OCI-LY1 (cell line): Measurements from ENCODE around the gene RFTN1.
A peak's percentile ranks its signal among the peaks of the same experiment; 100 is the strongest.

Experiments used
- H2AFZ ChIP-seq: fragments of 200-600 bp; sonication (generic), shearing (Covaris generic); 2 replicates; pipeline ENCODE4 v1.6.0; 2014; ENCODE audit warnings: antibody characterized with exemption, mild to moderate bottlenecking, low read length
- H3F3A ChIP-seq: fragments of 200-600 bp; sonication (generic), shearing (Covaris generic); 2 replicates; pipeline ENCODE4 v1.6.0; 2014; ENCODE audit warnings: mild to moderate bottlenecking, antibody characterized with exemption, low read length, moderate library complexity; ENCODE audit not compliant: insufficient read depth
- H3K27ac ChIP-seq: fragments of 200-600 bp; sonication (generic); 2 replicates; pipeline ENCODE4 v1.5.1; 2014; ENCODE audit warnings: low read length, mixed run types, mild to moderate bottlenecking, low read depth; ENCODE audit not compliant: poor library complexity, severe bottlenecking
- H3K27me3 ChIP-seq: fragments of 200-600 bp; sonication (generic); 2 replicates; pipeline ENCODE4 v1.6.0; 2014; ENCODE audit warnings: antibody characterized with exemption, mild to moderate bottlenecking, low read length, moderate library complexity; ENCODE audit not compliant: insufficient read depth
- H3K36me3 ChIP-seq: fragments of 200-600 bp; sonication (generic); 2 replicates; pipeline ENCODE4 v1.6.1; 2014; ENCODE audit warnings: mild to moderate bottlenecking, antibody characterized with exemption, low read length, moderate library complexity, mixed read lengths; ENCODE audit not compliant: insufficient read depth
- H3K4me1 ChIP-seq: fragments of 200-600 bp; sonication (generic); 2 replicates; pipeline ENCODE4 v1.5.1; 2014; ENCODE audit warnings: mild to moderate bottlenecking, low read length, moderate library complexity; ENCODE audit not compliant: insufficient read depth, severe bottlenecking
- H3K4me2 ChIP-seq: fragments of 200-600 bp; sonication (generic), shearing (Covaris generic); 2 replicates; pipeline ENCODE4 v1.6.1; 2014; ENCODE audit warnings: low read length
- H3K4me3 ChIP-seq: fragments of 200-600 bp; sonication (generic); 2 replicates; pipeline ENCODE4 v1.5.1; 2014; ENCODE audit warnings: low read length, low read depth, mild to moderate bottlenecking, mixed read lengths; ENCODE audit not compliant: poor library complexity, severe bottlenecking
- H3K79me2 ChIP-seq: fragments of 200-600 bp; shearing (Covaris generic); 2 replicates; pipeline ENCODE4 v1.6.1; 2016; ENCODE audit warnings: mixed run types, low read length, mixed read lengths; ENCODE audit not compliant: insufficient read depth
- H3K9ac ChIP-seq: fragments of 200-600 bp; sonication (generic), shearing (Covaris generic); 2 replicates; pipeline ENCODE4 v1.6.1; 2014; ENCODE audit warnings: mild to moderate bottlenecking, low read length, mixed read lengths
- H3K9me2 ChIP-seq: fragments of 200-600 bp; sonication (generic), shearing (Covaris generic); 2 replicates; pipeline ENCODE4 v1.6.1; 2014; ENCODE audit warnings: low read depth, mild to moderate bottlenecking, low read length, mixed read lengths
- H3K9me3 ChIP-seq: fragments of 200-600 bp; shearing (Covaris generic); 2 replicates; pipeline ENCODE4 v1.6.1; 2014; ENCODE audit warnings: low read length, mixed read lengths
- H4K20me1 ChIP-seq: fragments of 200-600 bp; sonication (generic), shearing (Covaris generic); 2 replicates; pipeline ENCODE4 v1.6.0; 2016; ENCODE audit warnings: mild to moderate bottlenecking, low read length; ENCODE audit not compliant: insufficient read depth
- EZH2 ChIP-seq: fragments of 200-600 bp; sonication (generic), shearing (Covaris generic); IDR thresholded peaks from 2 replicates; pipeline ENCODE4 v1.8.0; 2017; ENCODE audit warnings: borderline replicate concordance, mixed run types, mild to moderate bottlenecking, antibody characterized with exemption, low read length, moderate library complexity, mixed read lengths
- TF ChIP-seq, protein P1 (sequence below): fragments of 200-600 bp; sonication (generic), shearing (Covaris generic); IDR thresholded peaks from 2 replicates; pipeline ENCODE4 v1.5.1; 2017; ENCODE audit warnings: mild to moderate bottlenecking, antibody characterized with exemption, low read length, moderate library complexity, mixed read lengths

Gene RFTN1

DNA sequence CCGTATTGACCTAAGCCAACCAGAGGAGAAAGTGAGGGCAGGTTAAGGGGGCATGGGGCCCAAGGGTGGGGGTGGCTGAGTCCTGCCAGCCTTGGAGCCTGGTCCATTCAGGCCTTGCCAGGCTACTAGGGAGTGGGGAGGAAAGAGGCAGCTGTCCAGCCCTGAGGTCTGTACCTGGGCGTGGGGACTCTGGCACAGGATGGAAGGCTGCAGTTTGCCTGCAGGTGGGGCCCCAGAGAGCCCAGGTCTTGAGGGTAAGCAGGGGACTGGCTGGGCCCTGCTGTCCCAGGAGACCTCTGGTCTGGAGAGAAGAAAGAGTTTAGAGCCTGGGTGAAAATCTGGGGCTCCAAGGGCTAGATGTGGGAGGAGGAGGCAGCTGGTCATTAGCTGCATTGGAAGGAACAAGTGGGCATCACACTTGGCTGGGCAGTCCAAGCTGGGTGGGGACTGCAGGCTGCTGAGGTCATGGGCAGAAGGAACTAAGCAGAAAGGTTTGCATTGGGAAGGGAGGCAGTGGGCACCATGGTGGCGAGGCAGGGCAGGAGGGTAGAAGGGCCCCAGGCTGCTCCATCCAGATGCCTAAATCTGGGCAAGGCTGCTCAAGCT, 140.1 kb downstream of the RFTN1 start:
- peak overlapping the region; percentile 97 for H3K27ac ChIP-seq
- peaks cover 82% of the 10 kb centered on the region for H3K4me1 ChIP-seq

DNA sequence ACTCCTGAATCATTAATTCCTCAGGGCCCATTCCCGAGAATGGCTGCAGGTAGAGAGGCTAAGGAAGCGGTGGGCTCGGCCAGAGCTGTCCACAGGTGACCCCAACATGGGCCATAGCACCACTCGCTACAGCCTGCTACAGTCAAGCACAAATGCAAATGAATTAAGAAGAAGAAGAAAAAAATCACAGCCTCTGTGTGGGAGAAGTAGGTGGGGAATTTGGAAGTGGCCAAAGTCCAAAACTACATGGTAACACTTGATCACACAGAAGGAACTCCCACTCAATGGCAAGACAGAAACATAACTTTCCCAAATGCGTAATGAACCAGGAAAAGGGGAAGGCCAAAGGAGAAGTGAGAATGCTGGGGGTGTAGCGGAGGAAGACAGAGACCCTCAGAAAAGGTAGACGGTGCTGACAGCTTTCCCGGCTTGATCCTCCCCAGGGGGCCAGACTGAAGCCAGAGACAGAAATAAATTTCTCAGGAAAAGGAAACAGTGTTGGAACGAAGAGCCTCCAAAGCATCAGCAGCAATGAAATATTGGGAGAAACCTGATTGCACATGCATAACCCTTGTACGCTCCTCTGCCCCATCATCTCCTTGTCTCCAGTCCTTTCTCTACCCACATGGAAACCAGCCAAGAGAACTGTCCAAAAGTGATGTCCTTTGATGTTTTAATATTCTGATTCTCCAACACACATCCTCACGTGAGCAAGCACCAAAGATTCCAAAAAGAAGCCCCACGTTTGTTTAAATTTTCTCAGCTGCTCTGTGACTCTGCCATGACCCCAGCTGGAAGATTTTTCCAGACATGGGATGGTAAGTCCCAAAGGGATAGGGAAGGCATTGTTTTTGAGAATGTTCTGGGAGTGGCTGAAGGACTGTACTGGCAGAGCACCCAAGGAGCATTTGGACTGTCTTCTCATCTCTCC, 140.9 kb downstream of the RFTN1 start:
- TF ChIP-seq, protein P1, sequence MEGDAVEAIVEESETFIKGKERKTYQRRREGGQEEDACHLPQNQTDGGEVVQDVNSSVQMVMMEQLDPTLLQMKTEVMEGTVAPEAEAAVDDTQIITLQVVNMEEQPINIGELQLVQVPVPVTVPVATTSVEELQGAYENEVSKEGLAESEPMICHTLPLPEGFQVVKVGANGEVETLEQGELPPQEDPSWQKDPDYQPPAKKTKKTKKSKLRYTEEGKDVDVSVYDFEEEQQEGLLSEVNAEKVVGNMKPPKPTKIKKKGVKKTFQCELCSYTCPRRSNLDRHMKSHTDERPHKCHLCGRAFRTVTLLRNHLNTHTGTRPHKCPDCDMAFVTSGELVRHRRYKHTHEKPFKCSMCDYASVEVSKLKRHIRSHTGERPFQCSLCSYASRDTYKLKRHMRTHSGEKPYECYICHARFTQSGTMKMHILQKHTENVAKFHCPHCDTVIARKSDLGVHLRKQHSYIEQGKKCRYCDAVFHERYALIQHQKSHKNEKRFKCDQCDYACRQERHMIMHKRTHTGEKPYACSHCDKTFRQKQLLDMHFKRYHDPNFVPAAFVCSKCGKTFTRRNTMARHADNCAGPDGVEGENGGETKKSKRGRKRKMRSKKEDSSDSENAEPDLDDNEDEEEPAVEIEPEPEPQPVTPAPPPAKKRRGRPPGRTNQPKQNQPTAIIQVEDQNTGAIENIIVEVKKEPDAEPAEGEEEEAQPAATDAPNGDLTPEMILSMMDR = no peak
- TF ChIP-seq EZH2 = no peak
- peaks cover 79% of the 10 kb centered on the region for H3K4me1 ChIP-seq
- H3F3A ChIP-seq = peaks cover 14% of the 10 kb centered on the region
- no peaks in the 10 kb centered on the region for H3K27me3 ChIP-seq
- peak overlapping the region; percentile 37 for H3K4me3 ChIP-seq
- H3K9me3 ChIP-seq = no peaks in the 10 kb centered on the region
- H3K36me3 ChIP-seq = peaks cover 85% of the 10 kb centered on the region
- peak overlapping the region; percentile 97 for H3K27ac ChIP-seq
- H3K4me2 ChIP-seq = peak overlapping the region; percentile 21
- H3K79me2 ChIP-seq = peaks cover 14% of the 10 kb centered on the region; the same call in 1 of the 2 replicates
- peak overlapping the region; percentile 32; the same call in 1 of the 2 replicates for H3K9ac ChIP-seq
- H4K20me1 ChIP-seq = no peaks in the 10 kb centered on the region
- H3K9me2 ChIP-seq = no peaks in the 10 kb centered on the region
- no peak overlapping the region for H2AFZ ChIP-seq

More for the DNA sequence above, 140.1 kb downstream of the RFTN1 start:
- Histone ChIP-seq H2AFZ (no peak overlapping the region), H3K36me3 (peaks cover 85% of the 10 kb centered on the region), H3K9me2 (no peaks in the 10 kb centered on the region), H3K27me3 (no peaks in the 10 kb centered on the region), H3K9me3 (no peaks in the 10 kb centered on the region), H3K79me2 (peaks cover 14% of the 10 kb centered on the region; the same call in 1 of the 2 replicates), H3K4me2 (peak overlapping the region; percentile 21; the same call in 1 of the 2 replicates), H3K4me3 (no peak overlapping the region), H3F3A (peaks cover 14% of the 10 kb centered on the region), H4K20me1 (no peaks in the 10 kb centered on the region), H3K9ac (peak overlapping the region; percentile 32; the same call in 1 of the 2 replicates)
- TF ChIP-seq, protein P1 = peak; percentile 30; the same call in 1 of the 2 replicates
- TF ChIP-seq EZH2 = no peak

DNA sequence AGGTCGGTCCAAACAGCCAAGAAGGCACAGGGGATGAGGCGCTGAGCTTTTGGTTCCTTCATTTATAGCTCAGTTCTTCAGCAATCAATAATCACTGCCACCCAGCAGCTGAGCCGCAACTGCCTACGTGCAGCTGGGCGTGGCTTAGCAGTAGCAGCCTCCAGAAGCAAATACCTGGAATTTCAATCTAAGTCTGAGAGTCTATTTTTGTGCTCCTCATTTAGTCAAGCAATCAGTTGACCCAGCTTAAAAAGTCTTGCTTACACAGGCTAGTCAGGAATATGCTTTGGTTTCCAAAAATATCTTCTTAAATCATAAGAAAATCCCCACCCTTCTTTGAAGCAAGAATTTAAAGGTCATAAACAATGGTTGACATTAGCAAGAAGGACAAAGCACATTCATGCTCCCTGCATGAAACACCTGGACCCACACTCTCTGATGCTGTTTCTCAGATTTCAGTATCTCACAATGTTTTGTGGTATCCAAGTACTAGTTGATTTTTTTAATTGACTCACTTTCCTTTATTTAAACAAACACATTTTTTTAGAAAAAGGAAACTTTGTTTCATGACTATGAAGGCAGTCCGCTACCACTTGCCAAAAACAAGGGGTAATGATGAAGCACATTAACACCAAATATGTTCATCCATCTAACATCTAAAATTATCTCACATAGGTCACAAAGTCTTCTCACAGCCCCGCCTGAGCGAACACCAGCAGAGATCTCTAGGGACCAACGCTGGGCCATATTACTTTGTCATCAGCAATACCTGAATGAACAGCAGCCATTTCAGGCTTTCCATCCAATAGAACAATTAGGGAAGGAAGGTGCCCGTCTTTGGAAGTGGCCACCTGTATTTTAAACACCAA, 142.4 kb downstream of the RFTN1 start:
- Histone ChIP-seq H3F3A (peaks cover 6% of the 10 kb centered on the region; the same call in 1 of the 2 replicates), H3K4me1 (peaks cover 79% of the 10 kb centered on the region), H3K9me3 (no peaks in the 10 kb centered on the region), H3K9me2 (no peaks in the 10 kb centered on the region), H3K27me3 (no peaks in the 10 kb centered on the region), H3K9ac (peak overlapping the region; percentile 12; the same call in 1 of the 2 replicates), H4K20me1 (no peaks in the 10 kb centered on the region), H3K4me3 (peak overlapping the region; percentile 37), H3K4me2 (peak overlapping the region; percentile 21), H2AFZ (no peak overlapping the region), H3K27ac (peak overlapping the region; percentile 97), H3K36me3 (peaks cover 85% of the 10 kb centered on the region), H3K79me2 (peaks cover 14% of the 10 kb centered on the region; the same call in 1 of the 2 replicates)
- TF ChIP-seq, protein P1 = no peak
- TF ChIP-seq EZH2 = no peak
